Osteoblast (primary cell): ENCODE measurements around the gene TCERG1L. TPM values are rescaled to one million over a fixed set of nuclear protein-coding genes. Genes with fewer than 3 reads are reported as not detected.

Source experiments
- DNase-seq: peaks from one replicate; pipeline ENCODE4 v3.0.0; 2011; ENCODE audit warnings: low spot score, mixed read lengths; ENCODE audit not compliant: insufficient read length; ENCODE audit errors: missing footprints
- H2AFZ ChIP-seq: 2 replicates; pipeline ENCODE4 v1.6.0; 2011; ENCODE audit warnings: mild to moderate bottlenecking, low read length
- H3K27ac ChIP-seq: 2 replicates; pipeline ENCODE4 v1.5.1; 2011; ENCODE audit warnings: mild to moderate bottlenecking, low read depth, low read length, moderate library complexity
- H3K27me3 ChIP-seq: 2 replicates; pipeline ENCODE4 v1.6.0; 2012; ENCODE audit warnings: mild to moderate bottlenecking, control low read depth, inconsistent platforms, low read length, moderate library complexity; ENCODE audit not compliant: insufficient read depth
- H3K36me3 ChIP-seq: 2 replicates; pipeline ENCODE4 v1.5.1; 2011; ENCODE audit warnings: mild to moderate bottlenecking, low read length, control low read depth, moderate library complexity; ENCODE audit not compliant: insufficient read depth
- H3K4me1 ChIP-seq: 2 replicates; pipeline ENCODE4 v1.5.1; 2011; ENCODE audit warnings: mild to moderate bottlenecking, low read length, control low read depth, moderate library complexity; ENCODE audit not compliant: insufficient read depth
- H3K4me2 ChIP-seq: 2 replicates; pipeline ENCODE4 v1.6.0; 2011; ENCODE audit warnings: mild to moderate bottlenecking, low read length; ENCODE audit not compliant: insufficient read depth
- H3K4me3 ChIP-seq: fragments of 200-600 bp; sonication (generic); 3 replicates; pipeline ENCODE4 v1.5.1; 2012; ENCODE audit warnings: mild to moderate bottlenecking, low read length, inconsistent platforms; ENCODE audit not compliant: insufficient read depth
- H3K79me2 ChIP-seq: 2 replicates; pipeline ENCODE4 v1.6.0; 2012; ENCODE audit warnings: mild to moderate bottlenecking, low read length, control low read depth, inconsistent platforms; ENCODE audit not compliant: insufficient read depth
- H3K9me3 ChIP-seq: 2 replicates; pipeline ENCODE4 v1.5.1; 2011; ENCODE audit warnings: low read depth, low read length, control low read depth
- H4K20me1 ChIP-seq: 2 replicates; pipeline ENCODE4 v1.6.0; 2012; ENCODE audit warnings: mild to moderate bottlenecking, low read length, control low read depth; ENCODE audit not compliant: insufficient read depth
- CTCF ChIP-seq: IDR thresholded peaks from 2 replicates; pipeline ENCODE4 v1.5.1; 2011; ENCODE audit warnings: mild to moderate bottlenecking, low read depth, low read length, moderate library complexity; ENCODE audit errors: extremely low read depth
- total RNA-seq: library from RNA; depleted of rRNA; stranded (reverse); fragments of >200 nt; gene quantifications from 2 replicates; pipeline ENCODE4 v1.2.3, GENCODE V29; 2012

Gene TCERG1L
- total RNA-seq, 1 donor, result under 0.01 TPM

- H3K79me2 ChIP-seq, result no peaks in the 10 kb centered on the region
- no peak overlapping the region for H2AFZ ChIP-seq
- H3K36me3 ChIP-seq, result no peaks in the 10 kb centered on the region
- H3K27me3 ChIP-seq, result no peaks in the 10 kb centered on the region
- no peaks in the 10 kb centered on the region for H4K20me1 ChIP-seq
- TF ChIP-seq CTCF, result no peak
- H3K4me2 ChIP-seq, result no peak overlapping the region
- peaks cover 2% of the 10 kb centered on the region for H3K9me3 ChIP-seq
- no peak for DNase-seq
- no peak overlapping the region for H3K4me3 ChIP-seq
- no peaks in the 10 kb centered on the region for H3K4me1 ChIP-seq
- no peak overlapping the region for H3K27ac ChIP-seq
Measured at GRCh38 chr10:131061216-131061615, 250.3 kb downstream of the TCERG1L start.

- Histone ChIP-seq H3K27me3 (no peaks in the 10 kb centered on the region), H3K4me1 (no peaks in the 10 kb centered on the region), H3K9me3 (peaks cover 1% of the 10 kb centered on the region), H2AFZ (no peak overlapping the region), H3K4me2 (no peak overlapping the region), H4K20me1 (no peaks in the 10 kb centered on the region), H3K4me3 (no peak overlapping the region), H3K79me2 (no peaks in the 10 kb centered on the region), H3K36me3 (no peaks in the 10 kb centered on the region), H3K27ac (no peak overlapping the region)
- no peak for DNase-seq
- no peak for TF ChIP-seq CTCF
Measured at GRCh38 chr10:131059881-131060280, 251.6 kb downstream of the TCERG1L start.

GRCh38 chr10:131058799-131059198, 252.7 kb downstream of the TCERG1L start:
- H3K27ac ChIP-seq, result no peak overlapping the region
- no peak overlapping the region for H2AFZ ChIP-seq
- H3K4me3 ChIP-seq, result no peak overlapping the region
- H3K4me2 ChIP-seq, result no peak overlapping the region
- no peaks in the 10 kb centered on the region for H3K36me3 ChIP-seq
- DNase-seq, result no peak
- H3K4me1 ChIP-seq, result no peaks in the 10 kb centered on the region
- no peaks in the 10 kb centered on the region for H4K20me1 ChIP-seq
- no peak for TF ChIP-seq CTCF
- H3K27me3 ChIP-seq, result no peaks in the 10 kb centered on the region
- no peaks in the 10 kb centered on the region for H3K79me2 ChIP-seq
- H3K9me3 ChIP-seq, result no peaks in the 10 kb centered on the region

DNA sequence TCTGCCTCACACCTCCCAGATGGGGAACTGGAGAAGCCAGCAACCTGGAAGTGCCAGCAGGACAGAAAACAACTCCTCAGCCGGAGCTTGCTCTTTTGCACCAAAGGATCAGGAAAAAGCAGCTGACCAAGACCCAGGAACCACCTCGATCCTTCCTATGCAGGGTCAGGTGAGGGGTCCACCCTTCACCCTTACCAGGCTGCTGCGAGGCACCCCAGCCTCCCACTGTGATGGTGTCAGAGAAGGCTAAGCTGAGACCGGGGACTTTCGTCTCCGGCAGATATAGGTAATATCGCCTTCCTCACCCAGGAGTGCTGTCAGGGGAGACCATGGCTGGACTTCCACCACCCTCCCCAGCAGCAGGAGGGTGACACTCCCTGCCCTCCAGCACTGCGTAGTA, 254.7 kb downstream of the TCERG1L start:
- DNase-seq, result no peak
- Histone ChIP-seq H3K9me3 (no peaks in the 10 kb centered on the region), H3K27ac (no peak overlapping the region), H3K79me2 (no peaks in the 10 kb centered on the region), H3K27me3 (no peaks in the 10 kb centered on the region), H2AFZ (no peak overlapping the region), H4K20me1 (no peaks in the 10 kb centered on the region), H3K4me3 (no peak overlapping the region), H3K4me2 (no peak overlapping the region), H3K4me1 (no peaks in the 10 kb centered on the region), H3K36me3 (no peaks in the 10 kb centered on the region)
- no peak for TF ChIP-seq CTCF
